B cell (primary cell): ENCODE results near the gene CCNK. TPM values are rescaled to one million over a fixed set of nuclear protein-coding genes. Genes with fewer than 3 reads are reported as not detected.

Source experiments
- ATAC-seq: fragments of 200-7000 bp; cut with Tn5 transposase; one replicate; pipeline ENCODE4 v1.10.0; 2021; ENCODE audit warnings: low read depth, mild to moderate bottlenecking, moderate number of reproducible peaks, moderate library complexity
- CTCF ChIA-PET: fragments of 350-600 bp; sonication (Branson Sonifier 250); formaldehyde crosslinking; loops from one replicate; lab custom pipeline; 2021; ENCODE audit warnings: antibody characterized with exemption, inconsistent platforms; lab: Charles Lee
- POLR2A ChIA-PET: fragments of 350-600 bp; sonication (Branson Sonifier 250); formaldehyde crosslinking; loops from one replicate; lab custom pipeline; 2021; ENCODE audit warnings: antibody characterized with exemption; lab: Charles Lee
- DNase-seq: peaks from one replicate; pipeline ENCODE4 v3.0.0; 2013
- H2AFZ ChIP-seq: 2 replicates; pipeline ENCODE4 v1.6.1; 2012; ENCODE audit warnings: mild to moderate bottlenecking, low read depth, low read length; ENCODE audit not compliant: insufficient read depth, poor library complexity, severe bottlenecking
- H3K27ac ChIP-seq, 2 donors: 1 replicate in 1 of 2; 2 replicates in 1 of 2; pipeline ENCODE4 v1.5.1; 2012 to 2013; ENCODE audit warnings: low read length in 2 of 2, mild to moderate bottlenecking in 2 of 2, moderate library complexity in 1 of 2
- H3K27me3 ChIP-seq, 4 experiments: fragments of 200-600 bp in 1 of 4; sonication (generic) in 1 of 4; replicated peaks in 1 of 4; 1 replicate in 2 of 4; 2 replicates in 2 of 4; pipeline versions ENCODE4 v1.6.1 to v1.7.0; 2013 to 2016; ENCODE audit warnings: low read length in 3 of 4, mild to moderate bottlenecking in 2 of 4, mixed read lengths in 1 of 4, moderate library complexity in 1 of 4; ENCODE audit not compliant: insufficient read depth in 4 of 4, control insufficient read depth in 3 of 4; ENCODE audit errors: control extremely low read depth in 1 of 4
- H3K36me3 ChIP-seq, 2 experiments: replicated peaks in 1 of 2; 1 replicate in 1 of 2; 2 replicates in 1 of 2; pipeline versions ENCODE4 v1.6.1 to v1.7.1; 2013; ENCODE audit warnings: low read length in 1 of 2; ENCODE audit not compliant: insufficient read depth in 2 of 2, control insufficient read depth in 1 of 2; ENCODE audit errors: control extremely low read depth in 1 of 2, extremely low read depth in 1 of 2
- H3K4me1 ChIP-seq, 2 donors: fragments of 200-600 bp in 1 of 2; sonication (generic) in 1 of 2; 1 replicate in 1 of 2; 2 replicates in 1 of 2; pipeline versions ENCODE4 v1.5.1 to v1.6.1; 2013 to 2017; ENCODE audit warnings: low read length in 2 of 2; ENCODE audit not compliant: control insufficient read depth in 2 of 2, insufficient read depth in 2 of 2
- H3K4me2 ChIP-seq: replicated peaks from 2 replicates; pipeline ENCODE3; 2012; ENCODE audit warnings: mild to moderate bottlenecking, low read depth, low read length; ENCODE audit not compliant: poor library complexity, severe bottlenecking
- H3K4me3 ChIP-seq, 5 experiments: fragments of 200-600 bp in 1 of 5; sonication (generic) in 1 of 5; 1 replicate in 3 of 5; 2 replicates in 2 of 5; pipeline versions ENCODE4 v1.5.1 to v1.7.0; 2011 to 2016; ENCODE audit warnings: low read length in 4 of 5, mild to moderate bottlenecking in 4 of 5, low read depth in 2 of 5, control low read depth in 1 of 5, moderate library complexity in 1 of 5; ENCODE audit not compliant: insufficient read depth in 1 of 5; ENCODE audit errors: control extremely low read depth in 1 of 5, extremely low read depth in 1 of 5
- H3K79me2 ChIP-seq: fragments of 200-600 bp; sonication (generic); one replicate; pipeline ENCODE4 v1.6.0; 2016; ENCODE audit warnings: low read length; ENCODE audit not compliant: control insufficient read depth, insufficient read depth
- H3K9ac ChIP-seq: fragments of 200-600 bp; sonication (generic); 2 replicates; pipeline ENCODE4 v1.6.1; 2017; ENCODE audit warnings: mild to moderate bottlenecking, low read length, moderate library complexity
- H3K9me3 ChIP-seq, 3 donors: one replicate each; pipeline versions ENCODE4 v1.6.1 to v1.7.1; 2013; ENCODE audit warnings: low read length in 2 of 3; ENCODE audit not compliant: control insufficient read depth in 2 of 3, insufficient read depth in 1 of 3; ENCODE audit errors: control extremely low read depth in 1 of 3
- H4K20me1 ChIP-seq: 2 replicates; pipeline ENCODE4 v1.6.0; 2012; ENCODE audit warnings: mild to moderate bottlenecking, low read length; ENCODE audit not compliant: insufficient read depth, control insufficient read depth, poor library complexity, severe bottlenecking
- H3K27ac Mint-ChIP-seq: one replicate; pipeline ENCODE4 v1.8.0; 2021; ENCODE audit warnings: mixed read lengths
- H3K27me3 Mint-ChIP-seq: one replicate; pipeline ENCODE4 v1.8.0; 2021; ENCODE audit warnings: mixed read lengths
- H3K4me1 Mint-ChIP-seq: one replicate; pipeline ENCODE4 v1.8.0; 2021; ENCODE audit warnings: mixed read lengths
- H3K4me3 Mint-ChIP-seq: one replicate; pipeline ENCODE4 v1.8.0; 2021; ENCODE audit warnings: mixed read lengths
- H3K9me3 Mint-ChIP-seq: one replicate; pipeline ENCODE4 v1.8.0; 2022; ENCODE audit warnings: mixed read lengths; ENCODE audit not compliant: insufficient read depth
- CTCF ChIP-seq: fragments of 200-600 bp; IDR thresholded peaks from one replicate; pipeline ENCODE4 v1.8.0; 2022; ENCODE audit warnings: antibody characterized with exemption, mild to moderate bottlenecking
- EZH2 ChIP-seq: IDR thresholded peaks from 2 replicates; pipeline ENCODE4 v1.6.1; 2012; ENCODE audit warnings: borderline replicate concordance, low read depth, mild to moderate bottlenecking, moderate library complexity, low read length; ENCODE audit not compliant: insufficient read depth, poor library complexity, severe bottlenecking
- WGBS: methylation state at CpG from one replicate; pipeline ENCODE4 v1.1.5; 2013; ENCODE audit warnings: missing lambda C conversion rate; ENCODE audit not compliant: insufficient coverage; 5-methylcytosine and 5-hydroxymethylcytosine counted together
- intact Hi-C: fragments of 100-400 bp; cut with micrococcal nuclease; formaldehyde crosslinking; loops from one replicate; pipeline ENCODE4 v1.10.0; 2022
- polyA plus RNA-seq: library from polyadenylated mRNA; depleted of rRNA; stranded (reverse); fragments of >200 nt; gene quantifications from 2 replicates; pipeline ENCODE4 v1.2.3, GENCODE V29; 2012
- total RNA-seq, 2 donors: library from RNA; stranded (reverse); fragments of 120-200 nt in 1 of 2; gene quantifications; 1 replicate in 1 of 2; 2 replicates in 1 of 2; pipeline versions ENCODE4 v1.2.3 to v1.2.4, GENCODE V29; 2013 to 2022

Gene CCNK
- total and polyA plus RNA-seq, 2 donors (not counting 1 experiment from before 2014, with no cell fraction given) = 17.5 to 82.0 TPM

GRCh38 chr14:99523704-99524055 is 42.5 kb downstream of the CCNK start:
- no peak overlapping the region for H3K9ac ChIP-seq
- H3K4me3 ChIP-seq = no peak overlapping the region
- no peaks in the 10 kb centered on the region for H3K27me3 Mint-ChIP-seq
- DNase-seq = no peak
- no peaks in the 10 kb centered on the region for H3K9me3 ChIP-seq
- H3K4me1 ChIP-seq = no peaks in the 10 kb centered on the region
- CTCF ChIA-PET = interaction anchor here (0.9 to 1.2 kb wide), 2 partner anchors 105 to 375 kb away, joined by 3 to 4 read pairs; no protein-coding TSS in a partner anchor
- H3K36me3 ChIP-seq = no peaks in the 10 kb centered on the region
- intact Hi-C loops = no loop called here
- H3K27me3 ChIP-seq = no peaks in the 10 kb centered on the region
- H4K20me1 ChIP-seq = no peaks in the 10 kb centered on the region
- no peak overlapping the region for H3K4me3 Mint-ChIP-seq
- POLR2A ChIA-PET = no interaction called here
- TF ChIP-seq CTCF = no peak
- TF ChIP-seq EZH2 = no peak
- H2AFZ ChIP-seq = no peak overlapping the region
- no peak overlapping the region for H3K27ac ChIP-seq
- no peak for ATAC-seq
- no peak overlapping the region for H3K4me2 ChIP-seq
- no peaks in the 10 kb centered on the region for H3K9me3 Mint-ChIP-seq
- H3K79me2 ChIP-seq = no peaks in the 10 kb centered on the region
- WGBS = 93% methylated on average over 2 of the region's 5 CpGs
- no peak overlapping the region for H3K27ac Mint-ChIP-seq
- no peaks in the 10 kb centered on the region for H3K4me1 Mint-ChIP-seq

GRCh38 chr14:99524091-99524661 is 43.0 kb downstream of the CCNK start:
- no peak for ATAC-seq
- no peaks in the 10 kb centered on the region for H3K27me3 Mint-ChIP-seq
- no peaks in the 10 kb centered on the region for H3K79me2 ChIP-seq
- H3K4me3 ChIP-seq = no peak overlapping the region
- H3K4me3 Mint-ChIP-seq = no peak overlapping the region
- 85% methylated on average over 5 of the region's 16 CpGs for WGBS
- ChIA-PET CTCF (interaction anchor here (0.9 to 1.2 kb wide), 2 partner anchors 104 to 375 kb away, joined by 3 to 4 read pairs; no protein-coding TSS in a partner anchor), POLR2A (no interaction called here)
- no peak overlapping the region for H3K4me2 ChIP-seq
- H3K4me1 ChIP-seq = no peaks in the 10 kb centered on the region
- H3K27ac ChIP-seq = no peak overlapping the region
- H3K9me3 ChIP-seq = no peaks in the 10 kb centered on the region
- no peak for TF ChIP-seq EZH2
- TF ChIP-seq CTCF = no peak
- no peaks in the 10 kb centered on the region for H4K20me1 ChIP-seq
- H3K4me1 Mint-ChIP-seq = no peaks in the 10 kb centered on the region
- H3K27me3 ChIP-seq = no peaks in the 10 kb centered on the region
- intact Hi-C loops = no loop called here
- no peak overlapping the region for H2AFZ ChIP-seq
- H3K9me3 Mint-ChIP-seq = no peaks in the 10 kb centered on the region
- H3K27ac Mint-ChIP-seq = no peak overlapping the region
- no peak overlapping the region for H3K9ac ChIP-seq
- H3K36me3 ChIP-seq = no peaks in the 10 kb centered on the region
- no peak for DNase-seq
